ENCODE results near the gene CPEB4.

DNA sequence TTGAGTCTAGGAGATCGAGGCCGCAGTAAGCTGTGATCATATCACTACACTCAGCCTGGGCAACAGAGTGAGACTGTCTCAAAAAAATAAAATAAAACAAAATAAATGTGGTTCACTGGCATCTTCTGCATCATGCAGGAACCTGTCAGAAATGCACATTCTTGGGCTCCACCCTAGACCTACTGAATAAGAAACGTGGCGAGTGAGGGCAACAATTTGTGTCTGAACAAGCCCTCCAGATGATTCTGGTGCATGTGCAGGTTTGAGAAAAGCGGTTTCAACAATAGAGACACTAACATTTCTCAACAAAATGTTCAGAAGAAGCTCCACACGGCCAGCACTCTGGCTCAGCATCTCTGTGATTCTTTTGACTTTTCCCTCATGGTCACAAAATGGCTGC lies 42.8 kb upstream of the CPEB4 start:
- TF ChIP-seq POLR2A (IDR thresholded peaks at IDR 0.05; ENCODE audit: control extremely low read depth in 1 of 2, low read depth in 2 of 2, low read length in 2 of 2) (no peak), SIX5 (IDR thresholded peaks at IDR 0.05; ENCODE audit: low read depth, low read length) (no peak)

Measured in H1 (cell line).